ENCODE measurements around the gene IGSF3. TPM values are rescaled to one million over a fixed set of nuclear protein-coding genes. Genes with fewer than 3 reads are reported as not detected.
"Not testable (repeated sequence)": the region's sequence is repeated elsewhere in the genome, so short reads cannot be mapped to it uniquely, and the experiment has no call there.

IGSF3 gene
- polyA plus RNA-seq, 1 donor (not counting 4 experiments of a cell fraction or from before 2014, with no cell fraction given) = 47.4 TPM

DNA sequence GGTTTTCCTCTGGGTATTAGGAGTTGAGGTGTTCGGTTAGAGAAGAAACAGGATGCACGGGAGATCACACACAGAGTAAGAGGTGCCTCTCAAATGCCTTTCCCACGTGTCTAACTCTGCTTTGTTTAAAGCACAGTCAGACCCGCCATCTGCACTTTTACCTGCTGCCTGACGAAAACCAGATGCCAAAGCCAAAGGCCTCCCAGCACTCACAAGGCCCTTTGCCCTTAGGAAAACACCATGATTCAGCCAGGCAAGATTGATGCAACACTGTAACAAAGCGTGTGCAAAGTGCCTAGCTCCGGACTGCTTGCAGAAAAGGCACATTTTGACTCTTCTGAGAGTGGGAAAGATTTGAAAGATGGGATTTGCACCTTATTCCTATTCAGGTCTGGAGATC is 19.2 kb downstream of the IGSF3 start:
- H3K27ac ChIP-seq (ENCODE audit: control insufficient read depth, insufficient read depth, low read length); H3K4me2 ChIP-seq (ENCODE audit: control insufficient read depth, extremely low read depth, insufficient read depth, low read depth, low read length); H3K9me3 ChIP-seq (ENCODE audit: control insufficient read depth, low read depth, low read length); H3K27me3 ChIP-seq (ENCODE audit: control insufficient read depth, extremely low read depth, insufficient read depth, low read length); H3K9me1 ChIP-seq (ENCODE audit: control insufficient read depth, extremely low read depth, insufficient read depth, low read length); FAIRE-seq; H3K9ac ChIP-seq (ENCODE audit: control insufficient read depth, extremely low read depth, insufficient read depth, low read length); H2AFZ ChIP-seq (ENCODE audit: control insufficient read depth, low read length); dilution Hi-C loops (cut with MboI; ENCODE audit: extremely low pct_ligation_motif_present, low sequenced_read_pairs); H3K4me3 ChIP-seq (ENCODE audit: control insufficient read depth in 2 of 3, extremely low read depth in 1 of 3, insufficient read depth in 2 of 3, low read depth in 1 of 3, low read length in 3 of 3); H4K20me1 ChIP-seq (ENCODE audit: control insufficient read depth, extremely low read depth, insufficient read depth, low read length); H3K36me3 ChIP-seq (ENCODE audit: control insufficient read depth in 2 of 2, extremely low read depth in 1 of 2, insufficient read depth in 2 of 2, low read length in 2 of 2); DNase-seq (ENCODE audit: low read depth, low spot score): not testable (repeated sequence)
- Histone ChIP-seq H3K79me2 (ENCODE audit: control insufficient read depth, insufficient read depth, low read length) (peaks cover 26% of the 10 kb centered on the region), H3K4me1 (ENCODE audit: control insufficient read depth, extremely low read depth, insufficient read depth, low read length) (peaks cover 36% of the 10 kb centered on the region)

- H3K27me3 ChIP-seq (ENCODE audit: control insufficient read depth, extremely low read depth, insufficient read depth, low read length); DNase-seq (ENCODE audit: low read depth, low spot score); H3K9me1 ChIP-seq (ENCODE audit: control insufficient read depth, extremely low read depth, insufficient read depth, low read length); dilution Hi-C loops (cut with MboI; ENCODE audit: extremely low pct_ligation_motif_present, low sequenced_read_pairs); H3K9me3 ChIP-seq (ENCODE audit: control insufficient read depth, low read depth, low read length); H3K4me2 ChIP-seq (ENCODE audit: control insufficient read depth, extremely low read depth, insufficient read depth, low read depth, low read length); H3K36me3 ChIP-seq (ENCODE audit: control insufficient read depth in 2 of 2, extremely low read depth in 1 of 2, insufficient read depth in 2 of 2, low read length in 2 of 2); FAIRE-seq; H3K4me3 ChIP-seq (ENCODE audit: control insufficient read depth in 2 of 3, extremely low read depth in 1 of 3, insufficient read depth in 2 of 3, low read depth in 1 of 3, low read length in 3 of 3); H2AFZ ChIP-seq (ENCODE audit: control insufficient read depth, low read length); H4K20me1 ChIP-seq (ENCODE audit: control insufficient read depth, extremely low read depth, insufficient read depth, low read length): not testable (repeated sequence)
- peak overlapping the region; percentile 55 for H3K27ac ChIP-seq (ENCODE audit: control insufficient read depth, insufficient read depth, low read length)
- H3K9ac ChIP-seq (ENCODE audit: control insufficient read depth, extremely low read depth, insufficient read depth, low read length) = peak overlapping the region; percentile 43
- H3K4me1 ChIP-seq (ENCODE audit: control insufficient read depth, extremely low read depth, insufficient read depth, low read length) = peaks cover 42% of the 10 kb centered on the region
- H3K79me2 ChIP-seq (ENCODE audit: control insufficient read depth, insufficient read depth, low read length) = peaks cover 26% of the 10 kb centered on the region
Measured at GRCh38 chr1:116647186-116647585, 20.3 kb downstream of the IGSF3 start.

DNA sequence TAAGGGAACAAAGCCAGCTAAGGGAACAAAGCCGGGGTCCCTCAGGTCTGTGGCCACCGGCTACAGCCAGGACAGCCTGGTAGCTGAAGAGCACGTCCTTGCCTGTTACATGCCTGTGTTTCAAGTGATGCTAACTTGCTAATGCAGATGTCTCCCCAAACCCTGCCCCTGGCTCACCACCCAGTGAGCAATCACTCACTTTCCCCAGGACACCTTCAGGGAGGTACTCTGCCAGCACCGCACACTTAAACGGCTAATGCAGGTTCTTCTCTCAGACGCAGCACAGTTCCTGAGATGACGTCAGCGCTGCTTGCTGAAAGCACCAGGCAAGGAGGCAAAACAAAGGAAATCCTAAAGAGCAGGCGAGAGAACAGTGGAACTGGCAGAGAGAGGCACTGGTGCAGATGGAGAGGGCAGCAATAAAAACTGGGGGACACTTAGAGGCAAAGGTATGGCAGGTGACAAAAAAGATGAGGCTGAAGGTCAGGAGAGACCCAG is 20.8 kb downstream of the IGSF3 start:
- peak overlapping the region; percentile 59 for H3K4me2 ChIP-seq (ENCODE audit: control insufficient read depth, extremely low read depth, insufficient read depth, low read depth, low read length)
- FAIRE-seq; H3K9me1 ChIP-seq (ENCODE audit: control insufficient read depth, extremely low read depth, insufficient read depth, low read length); H2AFZ ChIP-seq (ENCODE audit: control insufficient read depth, low read length); H3K4me3 ChIP-seq (ENCODE audit: control insufficient read depth in 2 of 3, extremely low read depth in 1 of 3, insufficient read depth in 2 of 3, low read depth in 1 of 3, low read length in 3 of 3); dilution Hi-C loops (cut with MboI; ENCODE audit: extremely low pct_ligation_motif_present, low sequenced_read_pairs); H3K27me3 ChIP-seq (ENCODE audit: control insufficient read depth, extremely low read depth, insufficient read depth, low read length); H3K9me3 ChIP-seq (ENCODE audit: control insufficient read depth, low read depth, low read length); H4K20me1 ChIP-seq (ENCODE audit: control insufficient read depth, extremely low read depth, insufficient read depth, low read length); H3K36me3 ChIP-seq (ENCODE audit: control insufficient read depth in 2 of 2, extremely low read depth in 1 of 2, insufficient read depth in 2 of 2, low read length in 2 of 2); DNase-seq (ENCODE audit: low read depth, low spot score): not testable (repeated sequence)
- H3K79me2 ChIP-seq (ENCODE audit: control insufficient read depth, insufficient read depth, low read length) = peaks cover 24% of the 10 kb centered on the region
- peaks cover 42% of the 10 kb centered on the region for H3K4me1 ChIP-seq (ENCODE audit: control insufficient read depth, extremely low read depth, insufficient read depth, low read length)
- H3K27ac ChIP-seq (ENCODE audit: control insufficient read depth, insufficient read depth, low read length) = peak overlapping the region; percentile 55
- H3K9ac ChIP-seq (ENCODE audit: control insufficient read depth, extremely low read depth, insufficient read depth, low read length) = peak overlapping the region; percentile 43

- H3K4me2 ChIP-seq (ENCODE audit: control insufficient read depth, extremely low read depth, insufficient read depth, low read depth, low read length) = peak overlapping the region; percentile 59
Measured at GRCh38 chr1:116645802-116646672, 21.5 kb downstream of the IGSF3 start.

DNA sequence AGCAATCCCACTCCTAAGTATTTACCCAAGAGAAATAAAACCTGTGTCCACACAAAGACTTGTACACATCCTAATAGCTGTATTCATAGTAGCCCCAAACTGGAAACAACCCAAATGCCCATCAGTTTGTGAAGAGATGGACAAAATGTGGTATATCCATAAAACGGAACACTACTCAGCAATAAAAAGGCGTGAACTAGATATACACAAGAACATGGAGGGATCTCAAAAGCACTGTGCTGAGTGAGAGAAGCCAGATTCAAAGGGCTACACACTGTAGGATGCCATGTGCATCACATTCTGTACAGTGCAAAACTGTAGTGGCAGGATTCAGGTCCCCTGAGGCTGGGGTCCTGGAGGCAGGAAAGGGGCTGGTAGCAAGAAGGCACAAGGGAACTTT is 22.5 kb downstream of the IGSF3 start:
- H3K4me2 ChIP-seq (ENCODE audit: control insufficient read depth, extremely low read depth, insufficient read depth, low read depth, low read length); H4K20me1 ChIP-seq (ENCODE audit: control insufficient read depth, extremely low read depth, insufficient read depth, low read length); H3K4me3 ChIP-seq (ENCODE audit: control insufficient read depth in 2 of 3, extremely low read depth in 1 of 3, insufficient read depth in 2 of 3, low read depth in 1 of 3, low read length in 3 of 3); H3K27me3 ChIP-seq (ENCODE audit: control insufficient read depth, extremely low read depth, insufficient read depth, low read length); H3K27ac ChIP-seq (ENCODE audit: control insufficient read depth, insufficient read depth, low read length); H2AFZ ChIP-seq (ENCODE audit: control insufficient read depth, low read length); H3K9me1 ChIP-seq (ENCODE audit: control insufficient read depth, extremely low read depth, insufficient read depth, low read length); H3K9me3 ChIP-seq (ENCODE audit: control insufficient read depth, low read depth, low read length); FAIRE-seq; DNase-seq (ENCODE audit: low read depth, low spot score); H3K9ac ChIP-seq (ENCODE audit: control insufficient read depth, extremely low read depth, insufficient read depth, low read length); dilution Hi-C loops (cut with MboI; ENCODE audit: extremely low pct_ligation_motif_present, low sequenced_read_pairs); H3K36me3 ChIP-seq (ENCODE audit: control insufficient read depth in 2 of 2, extremely low read depth in 1 of 2, insufficient read depth in 2 of 2, low read length in 2 of 2): not testable (repeated sequence)
- Histone ChIP-seq H3K4me1 (ENCODE audit: control insufficient read depth, extremely low read depth, insufficient read depth, low read length) (peaks cover 40% of the 10 kb centered on the region), H3K79me2 (ENCODE audit: control insufficient read depth, insufficient read depth, low read length) (peaks cover 27% of the 10 kb centered on the region)

More at GRCh38 chr1:116645802-116646672, 21.5 kb downstream of the IGSF3 start:
- DNase-seq (ENCODE audit: low read depth, low spot score); H3K4me3 ChIP-seq (ENCODE audit: control insufficient read depth in 2 of 3, extremely low read depth in 1 of 3, insufficient read depth in 2 of 3, low read depth in 1 of 3, low read length in 3 of 3); H3K9me3 ChIP-seq (ENCODE audit: control insufficient read depth, low read depth, low read length); dilution Hi-C loops (cut with MboI; ENCODE audit: extremely low pct_ligation_motif_present, low sequenced_read_pairs); H2AFZ ChIP-seq (ENCODE audit: control insufficient read depth, low read length); H3K27me3 ChIP-seq (ENCODE audit: control insufficient read depth, extremely low read depth, insufficient read depth, low read length); H3K9me1 ChIP-seq (ENCODE audit: control insufficient read depth, extremely low read depth, insufficient read depth, low read length); H3K36me3 ChIP-seq (ENCODE audit: control insufficient read depth in 2 of 2, extremely low read depth in 1 of 2, insufficient read depth in 2 of 2, low read length in 2 of 2); FAIRE-seq; H4K20me1 ChIP-seq (ENCODE audit: control insufficient read depth, extremely low read depth, insufficient read depth, low read length): not testable (repeated sequence)
- Histone ChIP-seq H3K27ac (ENCODE audit: control insufficient read depth, insufficient read depth, low read length) (peak overlapping the region; percentile 55), H3K9ac (ENCODE audit: control insufficient read depth, extremely low read depth, insufficient read depth, low read length) (peak overlapping the region; percentile 43), H3K4me1 (ENCODE audit: control insufficient read depth, extremely low read depth, insufficient read depth, low read length) (peaks cover 42% of the 10 kb centered on the region), H3K79me2 (ENCODE audit: control insufficient read depth, insufficient read depth, low read length) (peaks cover 25% of the 10 kb centered on the region)

All from keratinocyte (primary cell).